A673 (cell line): ENCODE measurements around the gene FBXW12. TPM values are rescaled to one million over a fixed set of nuclear protein-coding genes. Genes with fewer than 3 reads are reported as not detected.

Experiments used
- BruUV-seq: library from RNA; stranded (reverse); fragments of 400-500 nt; replicated peaks from 2 replicates; lab custom pipeline; 2021; lab: Mats Ljungman, UMichigan
- CTCF ChIA-PET: fragments of 300-600 bp; sonication (Branson Sonifier 250); formaldehyde crosslinking; loops from one replicate; lab custom pipeline; 2022; ENCODE audit warnings: antibody characterized with exemption; lab: Charles Lee
- POLR2A ChIA-PET: fragments of 300-600 bp; sonication (Branson Sonifier 250); formaldehyde crosslinking; loops from one replicate; lab custom pipeline; 2022; ENCODE audit warnings: antibody characterized with exemption; ENCODE audit not compliant: low non-redundant PET; lab: Charles Lee
- DNase-seq: peaks from one replicate; pipeline ENCODE4 v3.0.0-alpha.2; 2015; ENCODE audit warnings: low spot score
- H3K27ac ChIP-seq: fragments of 200-600 bp; sonication (generic); 2 replicates; pipeline ENCODE4 v1.5.1; 2016; ENCODE audit warnings: mixed run types, low read depth, mild to moderate bottlenecking, mixed read lengths, antibody characterized with exemption, low read length; ENCODE audit not compliant: poor library complexity, severe bottlenecking
- H3K27me3 ChIP-seq: fragments of 200-600 bp; sonication (generic); replicated peaks from 2 replicates; pipeline ENCODE4 v1.6.1; 2017; ENCODE audit warnings: mixed run types, low read depth, mild to moderate bottlenecking, mixed read lengths, antibody characterized with exemption, low read length; ENCODE audit not compliant: insufficient read depth, poor library complexity
- H3K36me3 ChIP-seq: fragments of 200-600 bp; sonication (generic); 2 replicates; pipeline ENCODE4 v1.6.1; 2016; ENCODE audit warnings: mixed run types, mild to moderate bottlenecking, mixed read lengths, antibody characterized with exemption, low read length; ENCODE audit not compliant: insufficient read depth, poor library complexity, severe bottlenecking
- H3K4me1 ChIP-seq: fragments of 200-600 bp; sonication (generic); 2 replicates; pipeline ENCODE4 v1.6.1; 2017; ENCODE audit warnings: mixed run types, mild to moderate bottlenecking, mixed read lengths, antibody characterized with exemption, low read length; ENCODE audit not compliant: insufficient read depth, poor library complexity, severe bottlenecking
- H3K4me3 ChIP-seq: fragments of 200-600 bp; sonication (generic); 2 replicates; pipeline ENCODE4 v1.5.1; 2016; ENCODE audit warnings: low read depth, mixed run types, mild to moderate bottlenecking, mixed read lengths, low read length; ENCODE audit not compliant: poor library complexity, severe bottlenecking
- H3K9me3 ChIP-seq: fragments of 200-600 bp; sonication (generic); 2 replicates; pipeline ENCODE4 v1.6.1; 2016; ENCODE audit warnings: mixed run types, low read depth, mild to moderate bottlenecking, mixed read lengths, antibody characterized with exemption, low read length; ENCODE audit not compliant: poor library complexity, severe bottlenecking
- EZH2 ChIP-seq: fragments of 200-600 bp; sonication (generic); IDR thresholded peaks from 2 replicates; pipeline ENCODE4 v1.6.1; 2017; ENCODE audit warnings: borderline replicate concordance, low read depth, mild to moderate bottlenecking, mixed read lengths, antibody characterized with exemption, low read length; ENCODE audit not compliant: poor library complexity, severe bottlenecking
- intact Hi-C: fragments of 100-400 bp; cut with micrococcal nuclease; formaldehyde crosslinking; loops from one replicate; pipeline ENCODE4 v1.10.0; 2022; ENCODE audit not compliant: unreplicated experiment
- total RNA-seq: library from RNA; stranded (reverse); gene quantifications from 2 replicates; pipeline ENCODE4 v1.2.3, GENCODE V29; 2021
- TF ChIP-seq, protein P1 (sequence below): fragments of 300-800, 200-600 bp; sonication (generic); conservative IDR thresholded peaks from 2 replicates; pipeline ENCODE4 v1.5.1; 2017; ENCODE audit warnings: low read depth, mild to moderate bottlenecking, antibody characterized with exemption, low read length, moderate library complexity, mixed read lengths

Gene FBXW12
- total RNA-seq, 1 experiment from 2014 or later, result 0.60 TPM

DNA sequence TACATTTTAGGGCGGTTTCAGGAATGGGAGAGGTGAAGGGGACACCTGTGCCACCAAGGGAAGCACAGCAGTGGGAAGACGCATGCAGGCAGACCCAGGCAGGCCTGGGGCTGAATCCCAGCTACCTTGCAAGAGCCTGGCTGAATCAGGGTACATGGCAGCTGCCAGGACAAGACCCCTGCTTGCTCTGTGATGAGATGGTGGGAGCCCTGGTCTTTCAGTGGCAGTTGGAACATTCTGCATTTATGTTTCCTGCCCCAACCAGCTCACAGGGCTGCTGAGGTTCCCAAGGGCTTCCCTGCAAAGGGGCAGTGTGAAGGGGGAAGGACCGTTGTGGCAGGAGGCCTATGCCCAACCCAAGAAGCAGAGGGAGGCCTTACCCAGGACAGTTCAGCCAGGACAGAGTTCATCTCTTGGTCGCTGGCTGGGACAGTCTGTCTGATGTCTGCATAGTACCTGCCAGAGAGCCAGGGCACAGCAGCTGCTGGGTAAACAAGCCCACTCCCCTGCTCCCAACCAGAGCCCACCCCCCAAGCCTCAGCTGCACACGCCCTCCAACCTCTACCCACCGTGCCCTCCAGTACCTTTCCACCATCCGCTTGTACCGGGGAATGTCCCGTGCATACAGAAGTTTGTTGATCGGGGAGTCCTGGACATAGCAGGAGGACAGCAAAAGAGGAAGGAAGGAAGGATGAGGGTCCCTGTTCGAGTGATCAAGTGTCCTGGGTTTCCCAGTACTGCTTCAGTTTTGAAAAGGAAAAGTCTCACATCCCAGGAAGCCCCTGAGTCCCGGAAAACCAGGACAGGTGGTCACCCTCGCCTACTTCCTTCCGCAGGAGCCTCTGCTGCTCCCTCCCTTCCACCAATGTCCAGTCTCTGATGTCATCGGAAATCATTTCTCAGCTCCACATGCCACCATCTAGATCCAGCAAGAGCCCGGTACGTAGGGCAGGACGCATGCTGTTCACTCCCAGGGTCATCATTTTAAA lies 34.7 kb downstream of the FBXW12 start:
- no TSS peak for BruUV-seq

DNA sequence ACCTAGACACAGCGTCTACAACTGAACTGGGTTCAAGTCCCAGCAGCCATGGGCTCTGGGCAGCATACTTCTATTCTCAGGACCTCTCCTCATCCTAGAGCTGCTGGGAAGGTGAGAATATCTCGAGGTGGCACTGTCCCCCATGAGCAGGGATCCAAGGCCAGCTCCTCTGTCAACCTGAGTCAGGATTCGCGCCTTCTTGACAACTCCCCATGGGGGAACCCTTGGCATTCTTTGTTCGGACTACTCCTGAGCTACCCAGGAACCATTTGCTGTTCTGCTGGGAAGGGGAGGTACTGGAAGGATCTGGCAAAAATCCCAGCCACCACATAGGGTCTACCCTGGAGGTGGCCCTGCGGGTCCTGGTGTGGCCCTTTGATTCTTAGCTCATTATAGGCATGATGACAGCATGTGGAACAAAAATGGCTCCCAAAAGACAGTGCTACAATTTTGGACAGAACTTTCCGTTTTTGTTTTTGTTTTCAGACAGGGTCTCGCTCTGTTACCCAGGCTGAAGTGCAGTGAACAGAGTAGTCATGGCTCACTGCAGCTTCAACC lies 35.6 kb downstream of the FBXW12 start:
- intact Hi-C loops, result no loop called here
- no peaks in the 10 kb centered on the region for H3K9me3 ChIP-seq
- no peaks in the 10 kb centered on the region for H3K4me1 ChIP-seq
- no TSS peak for BruUV-seq
- TF ChIP-seq EZH2, result no peak
- TF ChIP-seq, protein P1, sequence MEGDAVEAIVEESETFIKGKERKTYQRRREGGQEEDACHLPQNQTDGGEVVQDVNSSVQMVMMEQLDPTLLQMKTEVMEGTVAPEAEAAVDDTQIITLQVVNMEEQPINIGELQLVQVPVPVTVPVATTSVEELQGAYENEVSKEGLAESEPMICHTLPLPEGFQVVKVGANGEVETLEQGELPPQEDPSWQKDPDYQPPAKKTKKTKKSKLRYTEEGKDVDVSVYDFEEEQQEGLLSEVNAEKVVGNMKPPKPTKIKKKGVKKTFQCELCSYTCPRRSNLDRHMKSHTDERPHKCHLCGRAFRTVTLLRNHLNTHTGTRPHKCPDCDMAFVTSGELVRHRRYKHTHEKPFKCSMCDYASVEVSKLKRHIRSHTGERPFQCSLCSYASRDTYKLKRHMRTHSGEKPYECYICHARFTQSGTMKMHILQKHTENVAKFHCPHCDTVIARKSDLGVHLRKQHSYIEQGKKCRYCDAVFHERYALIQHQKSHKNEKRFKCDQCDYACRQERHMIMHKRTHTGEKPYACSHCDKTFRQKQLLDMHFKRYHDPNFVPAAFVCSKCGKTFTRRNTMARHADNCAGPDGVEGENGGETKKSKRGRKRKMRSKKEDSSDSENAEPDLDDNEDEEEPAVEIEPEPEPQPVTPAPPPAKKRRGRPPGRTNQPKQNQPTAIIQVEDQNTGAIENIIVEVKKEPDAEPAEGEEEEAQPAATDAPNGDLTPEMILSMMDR, result no peak
- CTCF ChIA-PET, result no interaction called here
- no peaks in the 10 kb centered on the region for H3K27me3 ChIP-seq
- no peak overlapping the region for H3K4me3 ChIP-seq
- no peak for DNase-seq
- POLR2A ChIA-PET, result no interaction called here
- H3K36me3 ChIP-seq, result no peaks in the 10 kb centered on the region
- no peak overlapping the region for H3K27ac ChIP-seq

More for the DNA sequence above, 34.7 kb downstream of the FBXW12 start:
- intact Hi-C loops, result no loop called here
- H3K27me3 ChIP-seq, result no peaks in the 10 kb centered on the region
- no peaks in the 10 kb centered on the region for H3K9me3 ChIP-seq
- ChIA-PET CTCF (no interaction called here), POLR2A (no interaction called here)
- no peak overlapping the region for H3K27ac ChIP-seq
- TF ChIP-seq EZH2, result no peak
- TF ChIP-seq, protein P1, result no peak
- no peaks in the 10 kb centered on the region for H3K4me1 ChIP-seq
- no peak for DNase-seq
- no peak overlapping the region for H3K4me3 ChIP-seq
- H3K36me3 ChIP-seq, result no peaks in the 10 kb centered on the region

DNA sequence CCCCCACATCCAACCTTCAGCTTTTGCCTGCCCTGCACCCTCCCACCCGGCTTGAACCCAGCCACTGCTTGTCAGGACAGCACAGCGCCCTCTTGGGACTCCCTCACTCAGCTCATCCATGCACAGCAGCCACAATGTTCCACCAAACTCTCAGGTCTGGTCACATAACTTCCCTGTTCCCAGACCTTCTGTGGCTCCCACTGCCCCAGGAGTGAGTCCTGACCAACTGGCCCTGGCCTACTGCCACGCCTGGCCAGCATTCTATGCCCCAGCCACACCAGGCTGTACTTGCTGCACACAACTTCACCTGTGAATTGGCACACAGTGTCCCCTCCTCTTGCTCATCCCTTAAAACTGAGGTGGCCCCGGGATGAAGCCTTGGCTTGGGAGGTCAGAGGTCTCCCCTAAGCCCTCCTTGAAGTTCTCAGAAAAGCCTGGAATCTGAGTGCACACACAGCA lies 36.8 kb downstream of the FBXW12 start:
- intact Hi-C loops, result no loop called here
- no peaks in the 10 kb centered on the region for H3K36me3 ChIP-seq
- H3K27me3 ChIP-seq, result no peaks in the 10 kb centered on the region
- no peak overlapping the region for H3K4me3 ChIP-seq
- DNase-seq, result no peak
- BruUV-seq, result no TSS peak
- no peaks in the 10 kb centered on the region for H3K4me1 ChIP-seq
- H3K9me3 ChIP-seq, result no peaks in the 10 kb centered on the region
- H3K27ac ChIP-seq, result no peak overlapping the region
- ChIA-PET POLR2A (no interaction called here), CTCF (no interaction called here)
- no peak for TF ChIP-seq EZH2
- TF ChIP-seq, protein P1, result no peak
